ENCODE data around the gene SEC22A.

Gene SEC22A

DNA sequence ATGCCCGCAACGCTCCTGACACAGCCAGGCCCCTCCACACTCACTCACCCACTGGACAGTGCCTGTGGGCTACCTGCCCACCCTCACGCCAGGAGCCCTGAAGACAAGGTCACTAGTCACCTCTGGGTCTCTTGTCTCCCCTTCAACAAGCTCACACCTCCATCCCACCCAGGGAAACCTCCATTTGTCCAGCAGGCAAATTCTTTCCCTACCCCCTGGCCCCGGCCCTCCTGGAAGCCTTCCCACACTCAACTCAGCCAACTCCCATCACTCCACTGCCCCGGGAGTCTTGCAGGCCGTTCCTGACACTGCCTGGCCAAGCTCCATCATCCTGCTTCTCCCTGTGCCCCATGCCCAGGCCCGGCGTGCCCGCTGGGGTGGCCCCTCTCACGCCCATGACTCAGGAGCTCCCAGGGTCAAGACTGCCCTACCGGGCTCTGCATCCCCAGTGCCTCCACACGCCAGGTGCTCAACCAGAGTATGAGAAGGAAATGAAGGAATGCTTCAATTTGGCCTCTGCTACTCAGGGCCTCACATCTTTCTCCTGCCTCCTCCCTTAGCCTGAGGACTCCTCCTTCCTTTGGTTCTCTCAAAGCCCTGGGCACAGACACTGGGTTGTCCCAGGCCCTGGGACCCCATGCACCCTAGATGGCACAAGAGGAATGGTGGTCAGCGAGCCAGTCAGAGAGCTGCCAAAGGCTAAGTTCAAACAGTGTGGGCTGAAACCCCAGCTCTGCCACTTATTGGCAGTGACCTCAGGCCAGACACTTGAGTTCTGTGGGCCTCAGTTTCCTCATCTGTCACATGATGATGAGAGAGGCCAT lies 88.6 kb downstream of the SEC22A start:
- DNase-seq: no peak

DNA sequence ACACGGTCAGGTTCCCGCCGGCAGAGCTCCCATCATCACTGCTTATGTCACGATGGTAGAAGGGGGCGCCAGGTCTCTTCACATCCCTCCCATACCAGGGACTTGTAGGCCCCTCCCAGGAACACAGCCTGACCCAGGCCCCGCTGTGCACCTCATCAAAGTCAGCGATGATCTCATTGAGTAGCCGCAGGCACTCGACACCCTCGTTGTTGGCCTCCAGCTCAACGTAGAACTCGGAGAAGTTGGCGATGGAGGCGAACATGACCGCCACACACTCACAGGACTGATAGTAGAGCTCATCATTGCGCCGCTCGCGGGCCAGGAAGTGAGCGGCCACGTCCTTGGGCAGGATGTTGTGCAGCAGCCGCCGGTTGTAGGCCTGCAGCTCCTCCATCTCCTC lies 89.2 kb downstream of the SEC22A start:
- no peak for DNase-seq

DNA sequence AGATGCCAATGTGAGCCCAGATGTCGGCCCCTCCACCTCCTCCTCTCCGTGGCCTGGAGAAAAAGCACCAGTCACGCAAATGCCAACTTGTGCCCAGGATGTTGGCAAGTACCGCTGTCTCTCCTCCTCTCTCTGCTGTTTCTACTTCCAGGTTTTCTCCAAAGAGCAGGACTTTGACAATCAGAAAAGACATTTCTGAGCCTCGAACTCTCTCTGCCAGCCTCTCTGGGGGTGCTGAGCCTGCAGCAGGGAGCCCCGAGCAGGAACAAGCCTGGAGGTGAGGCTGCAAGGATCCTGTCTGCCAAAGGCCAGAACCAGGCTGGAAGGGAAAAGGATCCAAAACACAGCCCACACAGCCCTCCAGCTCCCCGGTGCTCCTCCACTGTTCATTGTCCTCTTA lies 89.7 kb downstream of the SEC22A start:
- no peak for DNase-seq

DNA sequence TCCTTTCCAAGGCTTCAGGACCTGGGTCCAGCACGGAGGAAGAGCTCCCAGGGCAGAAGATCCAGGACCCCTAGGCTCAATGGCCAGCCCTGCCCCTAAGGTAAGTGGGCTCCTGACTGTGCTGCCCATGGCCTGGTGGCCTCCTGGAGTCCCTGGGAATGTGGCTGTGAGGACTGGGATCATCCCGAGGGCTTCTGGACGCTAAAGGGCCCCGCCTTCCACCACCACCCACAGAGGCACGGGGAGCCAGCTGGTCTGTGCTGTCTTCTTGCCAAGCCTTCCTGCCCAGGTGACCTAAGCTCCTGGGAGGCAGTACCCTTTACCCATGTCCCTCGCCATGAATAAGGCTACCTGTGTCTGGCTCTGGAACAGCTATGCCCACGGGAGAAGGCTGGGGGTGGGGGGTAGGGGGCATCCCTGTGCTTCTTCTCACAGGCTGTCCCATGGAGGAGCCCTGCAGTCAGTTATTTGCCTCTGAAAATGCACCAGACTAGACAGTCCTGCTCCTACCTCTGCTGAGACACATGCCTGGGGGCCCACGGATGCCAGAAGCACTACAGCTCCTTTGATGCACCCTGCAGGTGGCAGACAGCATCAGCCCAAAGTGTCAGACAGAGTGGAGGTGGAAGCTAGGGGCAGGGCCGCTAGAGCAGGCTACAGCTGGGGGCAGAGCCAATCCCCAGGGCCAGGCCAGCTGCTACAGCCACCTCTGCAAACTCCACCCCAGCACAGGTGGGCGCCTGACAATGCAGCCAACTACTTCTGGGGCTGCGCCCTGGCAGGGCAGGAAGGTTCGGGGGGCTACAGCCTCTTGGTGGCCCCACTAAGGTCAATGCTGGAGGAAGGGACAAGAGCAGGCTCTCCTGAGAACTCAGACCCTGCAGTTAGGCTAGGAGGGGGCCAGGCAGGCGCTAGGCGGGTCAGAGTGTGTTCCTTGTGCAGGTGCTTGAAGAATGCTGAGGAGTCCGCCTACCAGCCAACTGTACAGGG lies 90.9 kb downstream of the SEC22A start:
- no peak for DNase-seq

DNA sequence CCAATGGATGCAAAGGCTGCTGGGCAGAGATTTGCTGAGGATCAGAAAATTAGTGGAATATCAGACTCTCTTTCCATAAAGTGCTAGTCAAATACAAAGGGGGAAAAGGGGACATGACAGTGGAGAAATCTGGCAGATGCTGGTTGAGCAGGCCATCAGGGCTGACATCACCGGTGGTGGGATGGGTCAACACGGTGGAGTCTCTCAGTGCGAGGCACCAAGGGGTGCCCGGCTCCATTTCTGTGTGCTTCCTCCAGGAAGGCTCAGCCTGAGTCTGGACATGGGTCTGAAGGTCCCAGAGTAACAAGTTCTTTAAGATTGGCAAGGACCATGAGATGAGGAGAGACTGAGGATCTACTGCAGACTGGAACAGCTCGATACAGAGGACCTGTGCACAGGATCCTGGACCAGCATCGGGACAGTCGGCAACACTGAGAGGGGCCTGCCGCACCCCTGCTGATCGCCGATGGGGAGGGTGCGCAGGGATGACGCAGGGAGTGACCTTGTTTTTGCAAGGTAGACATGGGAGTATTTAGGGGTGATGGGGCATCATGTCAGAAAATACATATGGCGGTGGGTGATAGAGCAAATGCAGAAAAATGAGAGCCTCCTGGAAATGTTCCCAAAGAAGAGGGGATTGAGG lies 92.7 kb downstream of the SEC22A start:
- DNase-seq: no peak

DNA sequence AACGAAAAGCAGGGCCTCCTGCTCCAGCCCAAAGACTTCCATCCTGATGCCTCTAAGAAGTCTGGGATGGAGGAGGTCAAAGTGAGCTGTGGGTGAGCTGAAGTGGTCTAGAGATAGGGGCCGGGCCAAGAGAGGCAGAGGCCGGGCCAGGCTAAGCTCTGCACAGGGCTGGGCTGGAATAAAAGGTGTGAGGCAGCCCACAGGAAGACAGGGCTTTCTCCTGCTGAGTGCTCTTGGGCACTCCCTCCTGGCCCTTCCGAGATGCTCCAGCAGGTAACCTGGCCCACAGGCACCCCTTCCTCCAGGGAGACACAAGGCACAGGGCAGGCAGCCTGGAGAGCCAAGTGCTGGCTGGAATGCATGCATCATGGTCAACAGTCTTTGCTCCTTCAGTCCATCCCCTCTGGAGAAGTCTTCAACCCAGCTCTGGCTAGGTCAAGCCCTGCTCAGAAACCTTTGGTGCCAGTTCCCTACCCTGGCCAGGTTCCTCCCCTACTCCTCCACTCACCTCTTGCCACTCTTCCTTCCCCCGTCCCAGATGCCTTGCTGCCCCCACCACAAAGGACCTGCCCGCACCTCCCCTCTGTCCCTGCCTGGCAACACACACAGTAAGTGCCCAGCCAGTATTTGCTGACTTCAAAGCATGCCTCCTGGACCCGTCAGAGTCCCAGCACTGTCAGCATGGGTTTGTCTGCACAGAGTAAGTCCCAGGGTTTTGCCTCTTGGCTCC lies 93.6 kb downstream of the SEC22A start:
- no peak for DNase-seq

DNA sequence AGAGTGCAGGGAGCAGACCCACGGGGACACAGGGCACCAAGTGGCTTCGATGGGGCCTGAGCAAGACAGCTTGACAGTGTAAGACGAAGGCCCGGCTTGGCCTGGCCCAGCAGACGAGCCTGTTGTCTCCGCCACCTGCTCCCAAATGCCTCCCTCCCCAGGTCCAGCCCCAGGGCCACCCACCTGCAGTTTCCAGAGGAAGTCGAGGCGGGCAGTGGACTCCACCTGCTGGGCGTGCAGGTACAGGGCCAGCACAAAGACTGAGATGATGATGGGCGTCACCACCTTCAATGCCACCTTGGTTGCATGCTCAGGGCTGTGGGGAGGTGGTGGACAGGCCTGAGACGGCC lies 94.1 kb downstream of the SEC22A start:
- DNase-seq: no peak

DNA sequence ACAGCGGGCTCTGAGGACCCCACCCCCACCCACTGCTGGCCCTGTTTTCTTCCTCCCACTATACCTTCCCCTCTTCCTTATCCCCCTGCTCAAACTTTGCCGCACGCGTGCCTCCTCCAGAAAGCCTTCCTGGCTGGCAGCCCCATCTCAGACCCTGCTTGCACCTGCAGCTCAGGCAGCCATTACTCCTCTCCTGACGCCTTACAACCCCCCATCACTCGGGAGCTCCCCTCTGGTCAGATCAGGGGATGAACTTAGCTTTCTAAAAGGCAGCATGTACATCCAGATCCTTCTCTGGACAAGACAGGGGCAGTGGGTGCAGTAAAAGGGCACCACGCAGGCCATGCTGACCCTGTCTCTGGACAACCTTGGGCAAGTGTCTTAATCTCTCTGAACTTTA lies 94.5 kb downstream of the SEC22A start:
- DNase-seq: no peak

DNA sequence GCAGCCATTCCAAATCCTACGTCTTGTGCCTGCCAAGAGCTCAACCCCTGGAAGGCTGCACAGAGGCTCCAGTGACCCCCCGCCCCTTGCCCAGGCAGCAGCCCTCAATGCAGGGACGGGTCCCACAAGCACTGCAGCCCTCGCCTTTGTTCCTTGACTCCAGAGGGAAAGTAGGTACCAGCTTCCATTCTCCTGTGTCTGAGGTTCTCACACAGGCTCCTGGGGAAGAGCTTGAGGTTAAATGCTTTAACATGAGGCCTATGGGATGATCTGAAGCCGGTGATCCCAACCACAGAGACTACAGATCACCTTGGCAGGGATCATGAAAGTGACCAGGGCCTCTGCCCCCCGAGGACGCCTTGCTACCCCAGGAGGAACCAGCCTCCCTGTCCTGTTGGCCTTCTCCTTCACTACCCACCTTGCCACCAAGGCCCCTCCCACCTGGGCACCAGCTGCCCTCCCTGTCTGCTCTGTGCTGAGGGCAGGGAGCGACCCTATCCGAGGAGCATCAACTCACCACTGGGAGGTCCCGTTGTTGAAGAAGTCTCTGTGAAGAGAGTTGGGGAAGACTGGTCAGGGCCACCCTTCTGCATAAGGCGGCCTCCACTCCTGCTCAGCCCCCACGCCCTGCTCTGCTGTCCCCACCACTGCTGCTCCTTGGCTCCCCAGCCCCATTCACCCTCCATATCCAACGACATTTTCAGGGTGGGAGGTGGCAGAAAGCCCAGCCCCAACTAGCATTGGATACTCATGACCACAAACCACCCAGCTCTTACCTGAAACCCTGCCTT lies 95.3 kb downstream of the SEC22A start:
- DNase-seq: no peak

DNA sequence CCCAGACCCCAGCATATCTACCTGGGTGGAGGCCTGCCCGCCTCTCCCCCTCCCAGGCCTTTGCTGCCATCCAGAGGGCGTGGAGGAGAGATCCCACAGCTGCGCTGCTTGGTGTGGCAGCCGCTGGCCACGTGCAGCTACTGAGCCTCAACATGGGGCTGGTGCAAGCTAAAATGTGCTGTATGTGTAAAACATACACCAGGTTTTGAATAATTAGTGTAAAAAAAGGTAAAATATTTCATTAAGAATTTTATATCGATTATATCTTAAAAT lies 95.8 kb downstream of the SEC22A start:
- DNase-seq: no peak

DNA sequence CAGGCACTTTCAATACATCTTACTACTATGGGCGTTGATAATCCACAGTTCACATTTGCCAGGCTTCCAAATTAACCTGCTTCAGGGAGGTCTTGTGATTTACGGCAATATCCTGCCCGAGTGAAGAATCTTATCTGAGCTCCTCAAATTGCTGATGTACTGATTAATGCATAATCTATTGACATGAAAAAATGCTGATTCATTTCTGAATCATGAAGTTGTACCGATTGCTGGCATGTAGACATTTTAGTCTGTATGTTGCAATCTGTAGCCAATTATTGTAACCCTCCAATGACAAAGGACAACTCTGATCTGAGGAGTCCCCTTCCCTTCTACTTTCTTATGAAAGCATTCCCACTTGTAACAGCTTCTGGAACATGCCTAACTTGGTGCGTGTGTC lies 97.2 kb downstream of the SEC22A start:
- DNase-seq: no peak

DNA sequence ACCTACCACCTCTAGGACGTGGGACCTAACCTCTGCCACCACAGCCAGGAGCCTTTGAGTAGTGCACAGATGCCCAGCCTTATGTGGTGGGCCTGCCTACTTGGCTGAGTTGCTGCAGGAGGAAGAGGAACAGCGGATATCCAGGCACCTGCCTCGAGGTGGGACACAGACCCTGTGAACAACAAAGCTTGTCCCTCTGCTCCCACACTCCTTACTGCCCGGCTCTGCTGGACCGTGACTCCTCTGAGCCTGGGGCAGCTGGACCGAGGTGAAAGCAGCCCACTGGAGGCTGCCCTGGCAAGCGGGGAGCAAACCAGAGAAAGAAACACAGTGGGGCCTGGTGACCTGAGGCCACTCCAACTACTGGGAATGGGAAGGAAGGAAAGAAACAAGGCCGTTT lies 97.8 kb downstream of the SEC22A start:
- DNase-seq: no peak

DNA sequence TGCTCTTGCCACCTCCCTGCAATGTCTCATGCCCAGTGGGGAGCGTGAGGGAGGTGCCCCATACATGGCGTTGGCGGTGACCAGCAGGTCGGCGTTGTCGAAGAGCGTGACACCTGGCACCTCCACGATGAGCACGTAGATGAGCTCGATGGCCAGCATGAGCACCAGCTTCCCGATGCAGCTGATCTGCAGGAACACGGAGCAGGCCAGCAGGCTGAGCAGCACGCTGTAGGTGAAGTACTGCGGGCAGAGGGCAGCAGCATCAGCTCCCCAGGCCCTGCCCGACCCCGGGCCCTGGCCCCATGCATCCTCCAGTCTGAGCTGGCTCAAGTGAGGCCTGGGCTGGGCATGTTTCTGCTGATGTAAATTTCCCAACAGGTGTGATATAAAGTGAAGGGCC lies 98.3 kb downstream of the SEC22A start:
- DNase-seq: no peak

DNA sequence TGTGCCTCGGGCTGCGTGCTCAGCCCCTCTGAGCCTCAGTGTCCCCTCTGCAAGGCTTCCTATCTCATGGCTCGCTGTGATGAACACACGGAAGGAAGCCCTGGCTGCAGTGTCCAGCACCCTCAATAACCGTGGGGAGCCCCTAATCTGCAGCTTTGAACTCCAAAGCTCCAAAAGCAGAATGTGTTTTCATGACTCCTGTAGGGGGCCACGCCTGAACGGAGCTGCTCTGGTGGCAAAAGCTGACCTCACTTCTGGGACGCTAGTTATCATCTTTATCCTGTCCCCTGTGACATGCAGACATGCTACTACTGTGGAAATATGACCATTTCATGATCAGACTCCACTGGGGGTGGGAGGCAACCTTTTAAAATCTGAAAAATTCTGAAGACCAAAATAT lies 98.8 kb downstream of the SEC22A start:
- no peak for DNase-seq

DNA sequence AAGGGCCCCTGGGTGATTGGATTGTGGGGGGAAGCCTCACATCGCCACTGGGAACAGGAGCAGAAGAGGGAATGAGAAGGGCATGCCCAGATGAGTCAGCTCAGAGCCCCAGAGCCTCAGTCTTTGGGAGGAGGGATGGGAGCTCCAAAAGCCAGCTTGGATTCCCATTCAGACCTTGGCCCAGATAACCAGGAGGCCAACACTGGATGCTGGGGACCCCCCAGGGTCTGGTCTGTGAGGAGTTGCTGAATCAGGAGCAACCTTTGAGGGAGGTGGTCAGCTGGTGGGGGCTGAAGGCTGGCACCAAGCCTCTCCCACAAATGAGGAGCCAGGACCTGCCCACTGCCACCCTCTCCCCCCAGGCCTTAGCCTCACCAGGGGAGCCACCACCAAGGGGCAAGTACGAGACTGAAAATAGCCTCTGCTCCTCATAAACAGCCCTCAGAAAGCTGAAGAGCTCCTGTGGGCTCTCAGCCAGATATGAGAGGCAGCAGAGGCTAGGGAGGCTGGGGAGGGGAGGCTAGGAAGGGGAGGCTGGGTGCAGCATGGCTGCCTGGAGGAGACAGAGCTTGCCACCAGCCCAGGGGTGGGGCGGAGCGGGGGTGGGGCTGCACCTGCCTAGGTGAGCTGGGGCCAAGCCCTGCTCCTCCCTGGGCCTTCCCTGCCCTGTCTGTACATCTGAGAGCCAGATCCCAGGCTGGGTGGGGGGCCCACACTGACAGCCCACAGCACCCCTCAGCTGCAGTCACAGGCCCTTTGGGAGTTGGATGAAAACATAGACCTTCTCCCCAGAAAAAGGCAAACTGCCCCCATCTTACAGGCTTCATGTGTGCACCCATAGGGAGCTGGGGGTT lies 99.8 kb downstream of the SEC22A start:
- no peak for DNase-seq

DNA sequence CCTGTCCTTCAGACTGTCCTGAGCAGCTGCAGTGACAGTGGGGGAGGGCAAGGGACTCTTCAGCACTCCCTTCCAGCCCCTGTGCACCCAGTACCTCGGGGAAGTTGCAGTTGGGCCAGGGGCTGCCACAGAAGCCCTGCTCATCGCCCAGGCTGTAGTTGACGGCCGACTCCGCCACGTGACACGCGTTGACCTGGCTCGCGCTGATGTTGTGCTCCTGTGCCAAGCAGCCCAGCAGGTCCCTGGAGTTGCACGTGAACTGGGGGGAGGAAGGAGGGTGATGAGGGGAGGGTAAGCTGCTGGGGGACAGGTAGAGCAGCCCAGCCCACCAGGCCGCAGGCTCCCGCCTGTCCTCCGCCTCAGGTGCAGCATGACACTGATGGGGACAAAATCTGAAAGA lies 101.2 kb downstream of the SEC22A start:
- DNase-seq: no peak

DNA sequence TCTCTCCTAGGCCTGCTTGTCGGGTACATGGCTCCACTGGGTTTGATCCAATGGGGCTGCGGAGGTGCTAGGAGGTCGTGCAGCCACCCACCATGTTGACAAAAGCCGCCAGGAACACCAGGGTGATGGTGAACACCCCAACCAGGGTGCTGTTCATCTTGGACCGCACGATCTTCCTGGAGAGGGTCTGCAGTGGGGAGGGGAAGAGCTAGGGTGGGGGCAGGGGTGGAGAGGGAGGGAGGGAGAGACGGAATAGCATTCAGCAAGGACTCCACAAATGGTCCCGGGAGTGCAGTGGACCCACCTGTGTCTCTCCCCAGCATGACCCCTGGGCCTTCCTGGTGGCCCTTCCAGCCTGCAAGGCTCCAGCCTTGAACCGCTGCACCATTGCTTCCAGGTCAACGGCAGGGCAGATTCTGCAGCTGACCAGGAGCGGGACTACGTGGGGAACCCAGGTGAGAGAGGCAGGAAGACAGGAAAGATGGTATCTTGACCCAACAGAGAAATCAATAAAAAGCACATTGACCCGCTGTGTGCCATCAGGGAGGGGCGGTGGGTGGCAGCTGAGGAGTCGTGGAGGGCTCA lies 102.3 kb downstream of the SEC22A start:
- DNase-seq: no peak

DNA sequence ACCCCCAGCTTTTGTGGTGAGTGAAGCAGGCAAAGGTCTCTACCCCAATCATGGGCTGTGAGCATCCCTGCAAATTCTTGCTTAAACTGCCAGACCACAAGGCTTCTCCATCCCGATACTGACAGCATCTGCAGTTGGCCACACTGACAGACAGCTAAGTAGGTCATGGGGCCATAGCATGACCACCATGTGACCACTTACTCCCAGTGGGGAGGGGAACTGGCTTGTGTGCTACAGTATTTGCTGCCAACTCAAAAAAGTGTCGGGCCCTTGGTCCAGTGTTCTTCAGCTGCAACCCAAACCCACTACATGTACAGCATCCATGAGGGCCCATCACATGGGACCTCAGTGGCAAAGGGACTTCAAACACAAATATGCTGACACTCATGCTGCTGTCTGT lies 103.4 kb downstream of the SEC22A start:
- DNase-seq: no peak

DNA sequence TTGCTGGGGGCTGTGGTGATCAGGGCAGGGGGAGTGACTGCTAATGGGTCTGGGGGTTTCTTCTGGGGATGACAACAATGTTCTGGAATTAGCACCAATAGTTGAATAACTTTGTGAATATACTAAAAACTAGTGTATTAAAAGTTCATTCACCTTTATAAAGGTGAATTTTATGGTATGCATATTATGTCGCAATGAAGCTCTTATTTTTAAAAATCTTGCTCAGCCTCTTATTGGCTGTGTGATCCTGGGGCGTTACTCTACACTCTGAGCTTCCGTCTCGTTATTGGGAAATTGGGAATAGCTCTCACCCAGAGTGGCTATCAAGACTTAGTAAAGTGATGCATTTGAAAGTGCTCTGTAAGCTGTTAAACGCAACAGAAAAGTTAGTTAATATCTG lies 105.3 kb downstream of the SEC22A start:
- no peak for DNase-seq

DNA sequence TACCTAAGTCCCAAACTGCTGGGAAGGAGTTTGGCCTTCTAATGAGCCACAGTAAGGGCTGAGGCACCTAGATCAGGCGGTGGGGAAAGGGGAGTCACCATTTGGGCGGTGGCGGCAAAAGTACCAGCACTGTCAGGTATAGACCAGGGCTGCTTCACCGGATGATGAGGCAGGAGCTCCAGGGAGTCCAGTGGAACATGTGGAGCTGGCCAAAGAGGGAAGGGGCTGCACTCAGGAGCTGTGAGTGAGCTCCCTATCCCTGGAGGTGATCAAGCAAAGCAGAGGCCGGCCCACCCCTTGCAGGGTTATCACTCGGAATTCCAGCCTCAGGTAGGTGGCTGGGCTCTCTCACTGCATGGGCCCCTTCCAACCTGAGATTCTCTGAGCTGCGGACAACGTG lies 108.4 kb downstream of the SEC22A start:
- no peak for DNase-seq

DNA sequence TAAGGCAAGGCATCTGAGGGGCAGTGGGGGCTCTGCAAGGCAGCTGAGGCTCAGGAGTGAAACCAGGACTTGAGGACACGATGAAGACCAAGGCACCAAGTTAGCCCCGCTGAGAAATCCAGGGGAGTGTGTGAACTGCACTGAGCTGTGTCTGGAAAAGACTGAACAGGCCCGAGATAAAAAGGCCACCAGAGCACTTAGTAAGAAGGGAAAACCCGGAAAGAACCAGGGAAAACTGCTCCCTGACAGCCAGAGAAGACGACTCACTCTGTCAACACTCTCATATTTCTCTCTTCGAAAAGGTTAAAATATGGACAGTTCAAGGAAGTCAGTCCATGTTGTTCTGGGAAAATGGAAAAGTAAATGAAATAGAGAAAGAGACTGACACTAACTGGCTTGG lies 109.0 kb downstream of the SEC22A start:
- DNase-seq: no peak
